GM19239 (cell line): ENCODE measurements around the gene LACRT.

Source experiments
- DNase-seq: peaks from one replicate; pipeline ENCODE4 v3.0.0; 2011; ENCODE audit warnings: low spot score; ENCODE audit not compliant: insufficient read length
- FAIRE-seq: peaks from 2 replicates; lab custom pipeline; 2011; peaks lifted over from hg19 to GRCh38; lab: Jason Lieb, UNC

The LACRT gene

GRCh38 chr12:54604436-54604835, 30.3 kb downstream of the LACRT start:
- no peak for FAIRE-seq

GRCh38 chr12:54603872-54604271, 30.8 kb downstream of the LACRT start:
- DNase-seq (no peak), FAIRE-seq (no peak)

More at GRCh38 chr12:54604436-54604835, 30.3 kb downstream of the LACRT start:
- DNase-seq: no peak

GRCh38 chr12:54603173-54603814, 31.4 kb downstream of the LACRT start:
- FAIRE-seq (peak; percentile 84), DNase-seq (peak; percentile 66)

GRCh38 chr12:54602661-54603060, 32.0 kb downstream of the LACRT start:
- no peak for DNase-seq
- FAIRE-seq: no peak

GRCh38 chr12:54601841-54602240, 32.9 kb downstream of the LACRT start:
- FAIRE-seq: no peak
- no peak for DNase-seq

GRCh38 chr12:54598970-54599369, 35.7 kb downstream of the LACRT start:
- DNase-seq (no peak), FAIRE-seq (no peak)

- no peak for DNase-seq
- FAIRE-seq: peak; percentile 76
These were observed 38.2 kb downstream of the LACRT start for GRCh38 chr12:54596526-54596946.

GRCh38 chr12:54595471-54595870, 39.2 kb downstream of the LACRT start:
- DNase-seq (no peak), FAIRE-seq (no peak)

- no peak for DNase-seq
- no peak for FAIRE-seq
These were observed 41.0 kb downstream of the LACRT start for GRCh38 chr12:54593725-54594124.

GRCh38 chr12:54593135-54593534, 41.6 kb downstream of the LACRT start:
- DNase-seq: no peak
- no peak for FAIRE-seq

- DNase-seq (no peak), FAIRE-seq (no peak)
These were observed 42.4 kb downstream of the LACRT start for GRCh38 chr12:54592316-54592715.

GRCh38 chr12:54590978-54591591, 43.6 kb downstream of the LACRT start:
- DNase-seq (no peak), FAIRE-seq (no peak)

GRCh38 chr12:54589964-54590363, 44.7 kb downstream of the LACRT start:
- FAIRE-seq: no peak
- DNase-seq: no peak

- no peak for FAIRE-seq
- no peak for DNase-seq
These were observed 45.8 kb downstream of the LACRT start for GRCh38 chr12:54588890-54589267.

- DNase-seq (no peak), FAIRE-seq (no peak)
These were observed 46.4 kb downstream of the LACRT start, which contains the start of gene PPP1R1A for GRCh38 chr12:54588110-54588889. Gene PPP1R1A, minus strand, starts transcription at chr12:54588659. Its CDS starts 171 bp downstream, at chr12:54588488.

GRCh38 chr12:54587315-54587873, 47.3 kb downstream of the LACRT start:
- DNase-seq (no peak), FAIRE-seq (no peak)

GRCh38 chr12:54586620-54587019, 48.1 kb downstream of the LACRT start:
- DNase-seq (no peak), FAIRE-seq (no peak)

GRCh38 chr12:54585243-54585642, 49.5 kb downstream of the LACRT start:
- DNase-seq: no peak
- no peak for FAIRE-seq

- no peak for FAIRE-seq
- no peak for DNase-seq
These were observed 50.6 kb downstream of the LACRT start for GRCh38 chr12:54584128-54584527.

GRCh38 chr12:54583726-54584125, 51.0 kb downstream of the LACRT start:
- FAIRE-seq (no peak), DNase-seq (no peak)

- DNase-seq: no peak
- FAIRE-seq: no peak
These were observed 53.3 kb downstream of the LACRT start for GRCh38 chr12:54581412-54581811.
